OCI-LY7 (cell line): ENCODE data around the gene TNFRSF8.

ENCODE experiments used
- CTCF ChIP-seq: fragments of 200-600 bp; sonication (generic); conservative IDR thresholded peaks from 2 replicates; pipeline ENCODE4 v1.5.1; 2014; ENCODE audit warnings: mild to moderate bottlenecking, antibody characterized with exemption, low read length, moderate library complexity, mixed read lengths
- EZH2phosphoT487 ChIP-seq: fragments of 200-600 bp; sonication (generic); IDR thresholded peaks from 2 replicates; pipeline ENCODE4 v1.6.1; 2018; ENCODE audit warnings: low read depth, borderline replicate concordance, mild to moderate bottlenecking, mixed run types, antibody characterized with exemption, low read length, moderate library complexity, mixed read lengths

GRCh38 chr1:12121212-12122003, 58.3 kb downstream of the TNFRSF8 start:
- TF ChIP-seq CTCF (no peak), EZH2phosphoT487 (no peak)
